Neural cell (in vitro differentiated cells): ENCODE data around the gene BTNL3. TPM values are rescaled to one million over a fixed set of nuclear protein-coding genes. Genes with fewer than 3 reads are reported as not detected.

ENCODE experiments used
- H2AFZ ChIP-seq: fragments of 200-600, 300-800 bp; sonication (generic), shearing (Covaris generic); 2 replicates; pipeline ENCODE4 v1.6.0; 2014; ENCODE audit warnings: low read depth, mild to moderate bottlenecking, antibody characterized with exemption, low read length, moderate library complexity
- H3F3A ChIP-seq: fragments of 200-600 bp; shearing (Covaris generic); 2 replicates; pipeline ENCODE4 v1.6.1; 2016; ENCODE audit warnings: mild to moderate bottlenecking, moderate library complexity, mixed read lengths, antibody characterized with exemption, low read length; ENCODE audit not compliant: insufficient read depth, poor library complexity, severe bottlenecking
- H3K27ac ChIP-seq: fragments of 200-600, 300-800 bp; sonication (generic), shearing (Covaris generic); 2 replicates; pipeline ENCODE4 v1.5.1; 2014; ENCODE audit warnings: mild to moderate bottlenecking, low read length, moderate library complexity
- H3K27me3 ChIP-seq: fragments of 300-800, 200-600 bp; sonication (generic), shearing (Covaris generic); 2 replicates; pipeline ENCODE4 v1.6.0; 2014; ENCODE audit warnings: mild to moderate bottlenecking, low read depth, low read length, moderate library complexity; ENCODE audit not compliant: insufficient read depth
- H3K36me3 ChIP-seq: fragments of 300-800, 200-600 bp; sonication (generic), shearing (Covaris generic); 2 replicates; pipeline ENCODE4 v1.5.1; 2014; ENCODE audit warnings: mild to moderate bottlenecking, antibody characterized with exemption, low read length, moderate library complexity; ENCODE audit not compliant: insufficient read depth
- H3K4me2 ChIP-seq: fragments of 300-800, 200-600 bp; sonication (generic), shearing (Covaris generic); 2 replicates; pipeline ENCODE4 v1.6.0; 2014; ENCODE audit warnings: mild to moderate bottlenecking, low read length
- H3K4me3 ChIP-seq: fragments of 300-800, 200-600 bp; sonication (generic), shearing (Covaris generic); 2 replicates; pipeline ENCODE4 v1.5.1; 2014; ENCODE audit warnings: mild to moderate bottlenecking, low read length, moderate library complexity
- H3K79me2 ChIP-seq: fragments of 200-600 bp; shearing (Covaris generic); replicated peaks from 2 replicates; pipeline ENCODE4 v1.6.0; 2014; ENCODE audit warnings: mild to moderate bottlenecking, low read length, moderate library complexity; ENCODE audit not compliant: insufficient read depth
- H3K9ac ChIP-seq: fragments of 300-800, 200-600 bp; sonication (generic), shearing (Covaris generic); 2 replicates; pipeline ENCODE4 v1.6.1; 2016; ENCODE audit warnings: mild to moderate bottlenecking, low read length, mixed read lengths
- H3K9me2 ChIP-seq: fragments of 200-600 bp; shearing (Covaris generic); 2 replicates; pipeline ENCODE4 v1.6.1; 2016; ENCODE audit warnings: mild to moderate bottlenecking, low read length, mixed read lengths; ENCODE audit not compliant: insufficient read depth
- H3K9me3 ChIP-seq: fragments of 200-600, 300-800 bp; sonication (generic), shearing (Covaris generic); 2 replicates; pipeline ENCODE4 v1.6.1; 2016; ENCODE audit warnings: mild to moderate bottlenecking, mixed run types, low read length, moderate library complexity, mixed read lengths
- H4K20me1 ChIP-seq: fragments of 200-600 bp; shearing (Covaris generic); 2 replicates; pipeline ENCODE4 v1.6.1; 2016; ENCODE audit warnings: mild to moderate bottlenecking, mixed run types; ENCODE audit not compliant: insufficient read depth
- EP300 ChIP-seq: fragments of 450-650 bp; conservative IDR thresholded peaks from 2 replicates; pipeline ENCODE4 v1.6.1; 2014; ENCODE audit warnings: antibody characterized with exemption, mild to moderate bottlenecking, moderate library complexity; ENCODE audit not compliant: poor library complexity, severe bottlenecking
- EZH2 ChIP-seq: fragments of 200-600, 300-800 bp; shearing (Covaris generic), sonication (generic); IDR thresholded peaks from 2 replicates; pipeline ENCODE4 v1.6.1; 2014; ENCODE audit warnings: antibody characterized with exemption, low read length, borderline replicate concordance, mild to moderate bottlenecking; ENCODE audit not compliant: insufficient read depth, poor library complexity, severe bottlenecking
- MXI1 ChIP-seq: fragments of 450-650 bp; conservative IDR thresholded peaks from 2 replicates; pipeline ENCODE4 v1.6.1; 2014; ENCODE audit warnings: antibody characterized with exemption, mild to moderate bottlenecking; ENCODE audit not compliant: poor library complexity, severe bottlenecking
- POLR2AphosphoS5 ChIP-seq: IDR thresholded peaks from 2 replicates; pipeline ENCODE4 v1.6.1; 2012
- RAD21 ChIP-seq: fragments of 450-650 bp; conservative IDR thresholded peaks from 2 replicates; pipeline ENCODE4 v1.6.1; 2014; ENCODE audit warnings: antibody characterized with exemption, mild to moderate bottlenecking, moderate library complexity
- SMC3 ChIP-seq: fragments of 450-650 bp; conservative IDR thresholded peaks from 2 replicates; pipeline ENCODE4 v1.6.1; 2014; ENCODE audit warnings: antibody characterized with exemption, mild to moderate bottlenecking, moderate library complexity; ENCODE audit not compliant: poor library complexity
- TAF1 ChIP-seq: IDR thresholded peaks from 2 replicates; pipeline ENCODE4 v1.6.1; 2012; ENCODE audit warnings: low read depth
- polyA plus RNA-seq: library from polyadenylated mRNA; depleted of rRNA; stranded (reverse); fragments of >200 nt; gene quantifications from 2 replicates; pipeline ENCODE4 v1.2.3, GENCODE V29; 2014
- TF ChIP-seq, protein P1 (sequence below): fragments of 450-650 bp; IDR thresholded peaks from 2 replicates; pipeline ENCODE4 v1.5.1; 2014; ENCODE audit warnings: antibody characterized with exemption, mild to moderate bottlenecking, moderate library complexity; ENCODE audit not compliant: poor library complexity, severe bottlenecking
- TF ChIP-seq, protein P2 (sequence below): IDR thresholded peaks from 2 replicates; pipeline ENCODE4 v1.6.1; 2012; ENCODE audit warnings: borderline replicate concordance

The BTNL3 gene
- polyA plus RNA-seq, 1 donor from 2014 or later: not detected

DNA sequence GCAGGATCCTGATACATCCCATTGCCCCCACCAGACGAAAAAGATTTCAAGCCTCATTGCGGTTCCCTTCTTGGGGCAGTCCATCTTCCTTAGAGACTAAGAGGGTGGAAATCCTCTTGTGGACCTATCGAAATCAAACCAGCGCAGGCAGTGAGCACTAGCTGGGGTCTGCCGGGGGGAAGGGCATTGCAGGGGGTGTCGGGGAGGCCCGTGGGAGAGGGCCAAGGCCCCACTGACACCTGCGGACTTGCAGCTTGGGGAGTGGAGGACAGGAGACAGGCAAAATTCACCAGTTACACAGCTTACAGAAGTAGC, 51.9 kb downstream of the BTNL3 start:
- Histone ChIP-seq H3K79me2 (no peaks in the 10 kb centered on the region), H3K9ac (no peak overlapping the region), H3K27me3 (no peaks in the 10 kb centered on the region), H3F3A (no peaks in the 10 kb centered on the region), H3K36me3 (no peaks in the 10 kb centered on the region), H2AFZ (no peak overlapping the region), H3K9me2 (no peaks in the 10 kb centered on the region), H3K9me3 (no peaks in the 10 kb centered on the region), H3K4me2 (no peak overlapping the region), H3K4me3 (no peak overlapping the region), H3K27ac (no peak overlapping the region), H4K20me1 (no peaks in the 10 kb centered on the region)
- TF ChIP-seq TAF1 (no peak), EZH2 (no peak), MXI1 (no peak), RAD21 (no peak), EP300 (no peak), SMC3 (no peak), POLR2AphosphoS5 (no peak)
- TF ChIP-seq, protein P1, sequence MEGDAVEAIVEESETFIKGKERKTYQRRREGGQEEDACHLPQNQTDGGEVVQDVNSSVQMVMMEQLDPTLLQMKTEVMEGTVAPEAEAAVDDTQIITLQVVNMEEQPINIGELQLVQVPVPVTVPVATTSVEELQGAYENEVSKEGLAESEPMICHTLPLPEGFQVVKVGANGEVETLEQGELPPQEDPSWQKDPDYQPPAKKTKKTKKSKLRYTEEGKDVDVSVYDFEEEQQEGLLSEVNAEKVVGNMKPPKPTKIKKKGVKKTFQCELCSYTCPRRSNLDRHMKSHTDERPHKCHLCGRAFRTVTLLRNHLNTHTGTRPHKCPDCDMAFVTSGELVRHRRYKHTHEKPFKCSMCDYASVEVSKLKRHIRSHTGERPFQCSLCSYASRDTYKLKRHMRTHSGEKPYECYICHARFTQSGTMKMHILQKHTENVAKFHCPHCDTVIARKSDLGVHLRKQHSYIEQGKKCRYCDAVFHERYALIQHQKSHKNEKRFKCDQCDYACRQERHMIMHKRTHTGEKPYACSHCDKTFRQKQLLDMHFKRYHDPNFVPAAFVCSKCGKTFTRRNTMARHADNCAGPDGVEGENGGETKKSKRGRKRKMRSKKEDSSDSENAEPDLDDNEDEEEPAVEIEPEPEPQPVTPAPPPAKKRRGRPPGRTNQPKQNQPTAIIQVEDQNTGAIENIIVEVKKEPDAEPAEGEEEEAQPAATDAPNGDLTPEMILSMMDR: no peak
- TF ChIP-seq, protein P2, sequence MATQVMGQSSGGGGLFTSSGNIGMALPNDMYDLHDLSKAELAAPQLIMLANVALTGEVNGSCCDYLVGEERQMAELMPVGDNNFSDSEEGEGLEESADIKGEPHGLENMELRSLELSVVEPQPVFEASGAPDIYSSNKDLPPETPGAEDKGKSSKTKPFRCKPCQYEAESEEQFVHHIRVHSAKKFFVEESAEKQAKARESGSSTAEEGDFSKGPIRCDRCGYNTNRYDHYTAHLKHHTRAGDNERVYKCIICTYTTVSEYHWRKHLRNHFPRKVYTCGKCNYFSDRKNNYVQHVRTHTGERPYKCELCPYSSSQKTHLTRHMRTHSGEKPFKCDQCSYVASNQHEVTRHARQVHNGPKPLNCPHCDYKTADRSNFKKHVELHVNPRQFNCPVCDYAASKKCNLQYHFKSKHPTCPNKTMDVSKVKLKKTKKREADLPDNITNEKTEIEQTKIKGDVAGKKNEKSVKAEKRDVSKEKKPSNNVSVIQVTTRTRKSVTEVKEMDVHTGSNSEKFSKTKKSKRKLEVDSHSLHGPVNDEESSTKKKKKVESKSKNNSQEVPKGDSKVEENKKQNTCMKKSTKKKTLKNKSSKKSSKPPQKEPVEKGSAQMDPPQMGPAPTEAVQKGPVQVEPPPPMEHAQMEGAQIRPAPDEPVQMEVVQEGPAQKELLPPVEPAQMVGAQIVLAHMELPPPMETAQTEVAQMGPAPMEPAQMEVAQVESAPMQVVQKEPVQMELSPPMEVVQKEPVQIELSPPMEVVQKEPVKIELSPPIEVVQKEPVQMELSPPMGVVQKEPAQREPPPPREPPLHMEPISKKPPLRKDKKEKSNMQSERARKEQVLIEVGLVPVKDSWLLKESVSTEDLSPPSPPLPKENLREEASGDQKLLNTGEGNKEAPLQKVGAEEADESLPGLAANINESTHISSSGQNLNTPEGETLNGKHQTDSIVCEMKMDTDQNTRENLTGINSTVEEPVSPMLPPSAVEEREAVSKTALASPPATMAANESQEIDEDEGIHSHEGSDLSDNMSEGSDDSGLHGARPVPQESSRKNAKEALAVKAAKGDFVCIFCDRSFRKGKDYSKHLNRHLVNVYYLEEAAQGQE: no peak

DNA sequence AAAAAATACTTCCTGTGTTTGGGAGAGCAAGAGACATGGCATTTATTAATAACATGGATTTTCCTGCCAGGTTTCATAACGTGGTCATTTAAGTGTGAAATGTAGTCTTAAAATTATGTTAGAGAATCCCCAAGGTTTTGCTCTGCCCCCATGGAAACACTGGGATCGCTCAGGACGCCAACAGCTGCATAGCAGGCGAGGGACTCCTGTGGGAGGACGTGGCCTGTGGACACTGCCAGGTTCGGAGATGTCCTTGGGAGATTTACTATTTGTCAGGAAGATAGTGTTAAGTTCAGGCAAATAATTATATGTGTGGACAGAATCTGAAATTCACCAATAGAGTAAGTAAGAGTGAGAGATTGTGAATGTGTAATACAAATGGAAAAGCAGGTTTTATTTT, 52.4 kb downstream of the BTNL3 start:
- Histone ChIP-seq H3K9me3 (no peaks in the 10 kb centered on the region), H3F3A (no peaks in the 10 kb centered on the region), H3K4me2 (no peak overlapping the region), H4K20me1 (no peaks in the 10 kb centered on the region), H3K79me2 (no peaks in the 10 kb centered on the region), H3K27me3 (no peaks in the 10 kb centered on the region), H3K27ac (no peak overlapping the region), H3K9ac (no peak overlapping the region), H2AFZ (no peak overlapping the region), H3K9me2 (no peaks in the 10 kb centered on the region), H3K36me3 (no peaks in the 10 kb centered on the region), H3K4me3 (no peak overlapping the region)
- TF ChIP-seq, protein P2: no peak
- TF ChIP-seq TAF1 (no peak), MXI1 (no peak), RAD21 (no peak), EZH2 (no peak), SMC3 (no peak), EP300 (no peak), POLR2AphosphoS5 (no peak)
- TF ChIP-seq, protein P1: no peak
